AG09319 (cell line): ENCODE results near the gene ADCY2.

Experiments
- DNase-seq: peaks from one replicate; pipeline ENCODE4 v3.0.0-alpha.2; 2010; ENCODE audit warnings: low read depth; ENCODE audit errors: extremely low read depth
- CTCF ChIP-seq: IDR thresholded peaks from 2 replicates; pipeline ENCODE4 v1.5.1; 2011; ENCODE audit warnings: low read depth, mild to moderate bottlenecking, inconsistent platforms, low read length, moderate library complexity

The ADCY2 gene

GRCh38 chr5:7608772-7609171 lies 212.8 kb downstream of the ADCY2 start:
- TF ChIP-seq CTCF, result no peak
- no peak for DNase-seq

DNA sequence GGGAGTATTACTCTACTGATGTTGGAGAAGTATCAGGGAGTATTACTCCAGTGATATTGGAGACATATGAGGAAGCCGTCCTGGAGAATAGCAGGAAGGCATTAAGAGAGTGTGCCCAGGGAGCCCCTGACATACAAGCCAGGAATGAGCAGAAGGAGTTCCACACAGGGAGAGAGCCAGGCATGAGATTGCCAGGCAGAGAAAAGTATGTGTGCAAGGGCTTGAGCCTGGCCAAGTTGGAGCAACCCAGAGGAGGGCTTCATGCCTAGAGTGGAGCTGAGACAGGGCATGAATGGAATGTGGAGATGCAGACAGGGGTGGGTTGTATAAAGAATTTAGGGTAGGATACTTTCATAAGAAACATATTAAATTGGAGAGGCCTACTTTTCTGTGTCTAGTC lies 213.8 kb downstream of the ADCY2 start:
- DNase-seq, result no peak
- no peak for TF ChIP-seq CTCF

DNA sequence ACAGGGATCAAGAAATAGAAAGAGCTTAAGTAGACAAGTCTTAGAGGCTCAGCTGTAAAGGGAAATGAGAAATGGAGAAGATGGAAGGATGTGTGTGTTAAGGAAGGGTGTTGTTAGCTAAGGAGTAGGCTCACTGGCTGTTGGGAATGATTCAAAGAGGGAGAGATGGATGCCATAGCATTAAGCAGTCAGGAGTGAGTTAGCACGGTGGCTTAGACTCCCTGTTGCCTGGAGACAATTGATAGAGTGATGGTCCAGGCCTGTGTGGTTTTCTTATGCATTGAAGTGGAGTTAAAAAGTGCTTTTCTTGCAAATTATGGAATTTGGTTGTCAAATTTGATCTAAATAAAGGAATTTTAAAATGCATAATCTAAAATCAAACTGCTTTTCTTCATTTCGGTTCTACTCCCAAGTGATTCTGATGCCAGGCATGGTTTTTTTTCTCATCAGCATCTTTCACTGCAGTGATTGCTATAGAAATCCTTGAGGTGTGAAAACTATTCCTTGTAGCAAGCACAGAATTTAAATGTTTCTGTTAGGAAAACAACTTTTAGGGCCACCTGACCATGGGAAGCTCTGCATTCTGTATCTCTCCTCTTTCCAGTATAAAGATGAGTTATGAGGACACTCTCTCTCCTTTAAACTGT lies 214.7 kb downstream of the ADCY2 start:
- TF ChIP-seq CTCF, result no peak
- no peak for DNase-seq

DNA sequence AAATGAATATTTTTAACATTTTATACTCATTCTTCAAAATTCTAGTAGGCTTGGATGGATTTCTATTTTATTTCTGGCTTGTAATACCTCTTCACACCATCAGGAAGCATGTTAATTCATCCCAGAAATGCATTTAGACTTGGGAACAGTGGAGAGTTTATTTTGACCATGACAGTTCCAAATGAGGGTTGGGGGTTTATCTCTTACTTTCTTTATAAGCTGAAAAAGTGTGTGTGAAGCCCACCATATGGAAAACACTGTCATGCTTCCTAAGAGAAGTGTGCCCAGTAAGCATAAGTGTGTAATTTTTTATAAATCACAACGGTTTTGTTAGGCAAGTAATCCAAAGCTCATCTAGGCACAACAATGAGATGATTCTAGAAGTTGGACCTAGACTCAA lies 215.6 kb downstream of the ADCY2 start:
- no peak for DNase-seq
- no peak for TF ChIP-seq CTCF

- DNase-seq, result no peak
- TF ChIP-seq CTCF, result no peak
Observed at GRCh38 chr5:7615566-7616061, 219.7 kb downstream of the ADCY2 start.

DNA sequence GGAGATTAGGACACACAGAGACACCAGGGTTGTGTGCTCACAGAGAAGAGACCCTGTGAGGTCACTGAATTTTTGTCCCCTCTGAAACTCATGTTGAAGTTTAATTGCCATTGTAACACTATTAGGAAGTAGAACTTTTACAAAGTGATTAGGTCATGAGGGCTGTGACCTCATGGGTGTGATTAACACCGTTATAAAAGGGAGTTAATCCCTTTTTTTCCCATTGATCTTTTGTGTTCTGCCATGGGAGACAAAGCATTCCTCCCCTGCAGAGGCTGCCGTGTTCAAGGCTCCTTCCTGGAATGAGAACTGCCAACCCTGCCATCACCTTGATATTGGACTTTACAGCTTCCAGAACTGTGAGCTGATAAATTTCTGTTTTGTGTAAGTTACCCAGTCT lies 221.0 kb downstream of the ADCY2 start:
- no peak for TF ChIP-seq CTCF
- no peak for DNase-seq

DNA sequence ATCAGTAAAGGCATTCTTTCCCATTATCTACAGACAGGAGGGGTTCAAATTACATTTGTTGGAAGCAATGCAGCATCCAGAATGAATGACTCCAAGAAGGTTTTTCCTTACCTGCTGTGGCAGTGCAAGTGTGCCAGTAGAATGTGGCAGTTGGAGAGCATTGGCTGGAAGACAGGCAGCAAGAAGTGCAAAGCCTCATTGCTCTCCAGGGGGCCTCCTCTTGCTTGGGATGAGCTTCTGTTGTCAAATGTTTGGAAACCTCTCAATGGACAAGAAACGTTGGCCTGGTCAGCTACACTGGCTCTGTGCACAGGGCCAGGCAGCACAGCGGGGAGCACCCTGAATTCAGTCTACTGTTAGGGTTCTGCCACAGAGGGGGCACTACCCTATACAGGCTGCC lies 226.6 kb downstream of the ADCY2 start:
- no peak for TF ChIP-seq CTCF

More for the DNA sequence above, 226.6 kb downstream of the ADCY2 start:
- DNase-seq, result no peak
